AG04449 (cell line): Measurements from ENCODE around the gene COMMD9.

Source experiments
- CTCF ChIA-PET: fragments of 350-600 bp; formaldehyde crosslinking; extraction: SDS; loops from one replicate; lab custom pipeline; 2021; ENCODE audit warnings: antibody characterized with exemption; lab: Yijun Ruan, JAX
- POLR2A ChIA-PET: fragments of 400-600, 350-600 bp; formaldehyde crosslinking; extraction: SDS; loops from one replicate; lab custom pipeline; 2020; ENCODE audit warnings: antibody characterized with exemption, inconsistent platforms; lab: Yijun Ruan, JAX
- DNase-seq: peaks from one replicate; pipeline ENCODE4 v3.0.0-alpha.2; 2010; ENCODE audit warnings: low read depth, low spot score
- H3K4me3 ChIP-seq: 2 replicates; pipeline ENCODE4 v1.5.1; 2011; ENCODE audit warnings: low read depth, mild to moderate bottlenecking, control low read depth, low read length
- CTCF ChIP-seq: IDR thresholded peaks from one replicate; pipeline ENCODE4 v1.5.1; 2011; ENCODE audit warnings: mild to moderate bottlenecking, moderate library complexity, low read length, control low read depth, inconsistent platforms; ENCODE audit not compliant: insufficient read depth; ENCODE audit errors: missing control alignments

Gene COMMD9

GRCh38 chr11:36247493-36247892 lies 41.7 kb downstream of the COMMD9 start:
- H3K4me3 ChIP-seq, result no peak overlapping the region
- ChIA-PET CTCF (interaction anchor here (8.8 kb wide), 1 partner anchor 12 kb away, joined by 70 read pairs; no protein-coding TSS in a partner anchor), POLR2A (no interaction called here)
- TF ChIP-seq CTCF, result no peak
- DNase-seq, result no peak

- TF ChIP-seq CTCF, result no peak
- POLR2A ChIA-PET, result no interaction called here
- no peak overlapping the region for H3K4me3 ChIP-seq
- DNase-seq, result no peak
- CTCF ChIA-PET, result interaction anchor here (1.0 to 1.2 kb wide), 2 partner anchors 21 to 199 kb away, joined by 3 read pairs; no protein-coding TSS in a partner anchor
Observed at GRCh38 chr11:36243641-36244040, 45.6 kb downstream of the COMMD9 start.

DNA sequence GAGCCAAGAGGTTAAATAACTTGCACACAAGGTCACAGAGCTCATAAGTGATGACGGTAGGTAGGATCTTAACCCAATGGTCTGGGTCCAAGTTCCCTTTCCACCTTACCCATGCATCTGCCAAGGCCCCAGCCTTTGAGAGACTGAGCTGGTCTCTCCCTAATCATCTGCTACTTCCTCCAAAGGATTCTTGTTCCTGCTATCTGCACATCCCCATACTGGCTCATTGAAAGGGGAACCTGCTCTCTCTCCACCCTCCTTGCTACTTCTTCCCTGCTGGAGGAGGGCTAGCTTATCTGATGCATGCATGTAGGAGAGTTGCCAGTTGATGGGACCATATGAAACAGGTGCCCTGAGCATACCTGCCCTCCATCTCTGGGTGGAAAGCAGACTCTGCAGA lies 47.7 kb downstream of the COMMD9 start:
- POLR2A ChIA-PET, result interaction anchor here (0.8 kb wide), 1 partner anchor 622 kb away, joined by 3 read pairs; no protein-coding TSS in a partner anchor
- TF ChIP-seq CTCF, result no peak
- no peak overlapping the region for H3K4me3 ChIP-seq
- no peak for DNase-seq
- CTCF ChIA-PET, result interaction anchor here (1.1 to 1.7 kb wide), 3 partner anchors 15 to 419 kb away, joined by 3 to 5 read pairs (median 3); no protein-coding TSS in a partner anchor

DNA sequence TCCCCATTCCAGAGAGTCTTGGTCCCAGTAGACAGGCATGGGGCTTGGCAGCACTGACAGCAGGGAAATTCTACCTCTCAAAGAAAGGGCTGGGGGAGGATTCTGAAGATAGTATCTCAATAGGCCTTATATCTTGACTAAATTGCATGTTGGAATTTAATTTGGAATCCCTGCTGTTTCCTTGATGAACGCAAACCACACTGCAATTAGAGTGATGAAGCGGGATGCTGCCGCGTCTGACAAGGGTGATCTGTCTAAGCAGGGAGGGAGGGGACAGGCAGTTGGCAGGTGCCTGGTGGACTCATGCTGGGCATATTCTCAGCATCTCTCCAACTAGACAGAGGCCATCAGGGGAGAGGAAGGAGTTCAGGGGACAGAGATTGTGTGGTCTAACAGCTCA lies 48.4 kb downstream of the COMMD9 start:
- DNase-seq, result no peak
- POLR2A ChIA-PET, result no interaction called here
- CTCF ChIA-PET, result no interaction called here
- no peak overlapping the region for H3K4me3 ChIP-seq
- TF ChIP-seq CTCF, result no peak

GRCh38 chr11:36240173-36240572 lies 49.1 kb downstream of the COMMD9 start:
- ChIA-PET CTCF (no interaction called here), POLR2A (no interaction called here)
- DNase-seq, result no peak
- no peak overlapping the region for H3K4me3 ChIP-seq
- TF ChIP-seq CTCF, result no peak

DNA sequence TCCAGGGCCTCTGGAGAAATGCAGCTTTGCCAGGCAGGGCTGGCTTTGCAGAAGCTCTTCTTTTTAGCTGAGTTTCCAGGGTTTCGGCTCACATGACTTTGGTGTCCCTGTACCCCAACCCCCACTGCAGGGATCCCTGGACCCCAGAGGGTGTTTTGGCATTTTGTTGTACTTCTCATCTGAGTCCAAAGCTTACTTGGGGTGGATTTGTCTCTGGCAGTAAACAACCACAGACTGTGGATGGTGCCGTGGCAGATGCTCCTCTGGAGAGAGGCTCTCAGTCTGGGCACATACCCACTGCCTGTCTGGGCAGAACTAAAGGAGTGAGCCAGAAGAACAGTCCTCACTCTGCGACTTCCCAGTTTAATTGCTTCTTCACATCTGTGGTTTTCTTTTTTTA lies 49.6 kb downstream of the COMMD9 start:
- H3K4me3 ChIP-seq, result no peak overlapping the region
- no peak for TF ChIP-seq CTCF
- CTCF ChIA-PET, result no interaction called here
- POLR2A ChIA-PET, result no interaction called here
- no peak for DNase-seq
